GM18907 (cell line): Measurements from ENCODE around the gene ZNF398.
A peak's percentile ranks its signal among the peaks of the same experiment; 100 is the strongest.

Experiments
- ATAC-seq: cut with Tn5 transposase; IDR thresholded peaks from one replicate; pipeline ENCODE4 v1.9.1; 2021; ENCODE audit warnings: mild to moderate bottlenecking, moderate library complexity; ENCODE audit not compliant: unreplicated experiment

Gene ZNF398

GRCh38 chr7:149195180-149196150, 48.2 kb downstream of the ZNF398 start, which contains the start of gene ZNF282:
Gene ZNF282 (plus strand): TSS chr7:149195546. CDS start chr7:149195590, 44 bp downstream.
- peak; percentile 96 for ATAC-seq

- peak; percentile 16 for ATAC-seq
Measured at GRCh38 chr7:149196151-149196704, 49.0 kb downstream of the ZNF398 start.

- peak; percentile 13 for ATAC-seq
Measured at GRCh38 chr7:149196705-149197171, 49.5 kb downstream of the ZNF398 start.

- no peak for ATAC-seq
Measured at GRCh38 chr7:149197675-149198074, 50.4 kb downstream of the ZNF398 start.

GRCh38 chr7:149198161-149198816, 51.0 kb downstream of the ZNF398 start:
- no peak for ATAC-seq

- no peak for ATAC-seq
Measured at GRCh38 chr7:149199234-149199995, 52.2 kb downstream of the ZNF398 start.

GRCh38 chr7:149202831-149203231, 55.6 kb downstream of the ZNF398 start:
- ATAC-seq = no peak

- ATAC-seq = no peak
Measured at GRCh38 chr7:149205690-149206381, 58.6 kb downstream of the ZNF398 start.

- ATAC-seq = no peak
Measured at GRCh38 chr7:149207324-149208035, 60.2 kb downstream of the ZNF398 start.

GRCh38 chr7:149209518-149210269, 62.4 kb downstream of the ZNF398 start:
- no peak for ATAC-seq

- ATAC-seq = no peak
Measured at GRCh38 chr7:149210551-149210950, 63.3 kb downstream of the ZNF398 start.

GRCh38 chr7:149214020-149214720, 66.9 kb downstream of the ZNF398 start:
- ATAC-seq = no peak

- no peak for ATAC-seq
Measured at GRCh38 chr7:149216402-149216801, 69.1 kb downstream of the ZNF398 start.

- ATAC-seq = no peak
Measured at GRCh38 chr7:149217570-149217969, 70.3 kb downstream of the ZNF398 start.

GRCh38 chr7:149218469-149219420, 71.5 kb downstream of the ZNF398 start:
- ATAC-seq = no peak

GRCh38 chr7:149220534-149220933, 73.3 kb downstream of the ZNF398 start:
- no peak for ATAC-seq

GRCh38 chr7:149223176-149223575, 75.9 kb downstream of the ZNF398 start:
- ATAC-seq = no peak
